Uterus (tissue), 4 donors: ENCODE data around the gene EFCAB12. TPM values are rescaled to one million over a fixed set of nuclear protein-coding genes. Genes with fewer than 3 reads are reported as not detected.

Experiments used
- DNase-seq, 2 donors: peaks; one replicate each; pipeline ENCODE4 v3.0.0-alpha.2; 2019 to 2020
- H3K27ac ChIP-seq, 2 donors: fragments of 200-600 bp; sonication (generic); 1 replicate in 1 of 2; 2 replicates in 1 of 2; pipeline ENCODE4 v1.5.1; 2016 to 2018
- H3K27me3 ChIP-seq, 2 donors: fragments of 200-600 bp; sonication (generic); one replicate each; pipeline ENCODE4 v1.5.1; 2018 to 2019; ENCODE audit warnings: control low read depth in 1 of 2
- H3K36me3 ChIP-seq, 2 donors: fragments of 200-600 bp; sonication (generic); one replicate each; pipeline ENCODE4 v1.5.1; 2019; ENCODE audit warnings: control low read depth in 1 of 2
- H3K4me1 ChIP-seq, 2 donors: fragments of 200-600 bp; sonication (generic); one replicate each; pipeline ENCODE4 v1.5.1; 2018 to 2019; ENCODE audit warnings: control low read depth in 1 of 2
- H3K4me3 ChIP-seq, 2 donors: fragments of 200-600 bp; sonication (generic); 1 replicate in 1 of 2; 2 replicates in 1 of 2; pipeline ENCODE4 v1.5.1; 2018 to 2019; ENCODE audit warnings: mild to moderate bottlenecking in 1 of 2
- H3K9me3 ChIP-seq, 2 donors: fragments of 200-600 bp; sonication (generic); one replicate each; pipeline ENCODE4 v1.5.1; 2019; ENCODE audit warnings: control low read depth in 1 of 2
- CTCF ChIP-seq, 4 experiments: fragments of 200-600 bp in 2 of 4; fragments of 450-650 bp in 2 of 4; sonication (generic) in 2 of 4; IDR thresholded peaks; one replicate each; pipeline ENCODE4 v1.5.1; 2016 to 2019; ENCODE audit warnings: antibody characterized with exemption in 4 of 4, mild to moderate bottlenecking in 2 of 4, moderate library complexity in 1 of 4
- POLR2A ChIP-seq, 2 donors: fragments of 450-650 bp; IDR thresholded peaks; one replicate each; pipeline ENCODE4 v1.6.1; 2016; ENCODE audit warnings: antibody characterized with exemption in 2 of 2, mild to moderate bottlenecking in 1 of 2, moderate library complexity in 1 of 2
- intact Hi-C: fragments of 100-400 bp; cut with DNase I; formaldehyde crosslinking; loops from one replicate; pipeline ENCODE4 v1.15.1; 2023; ENCODE audit warnings: low total_unique reads
- total RNA-seq, 4 donors: library from RNA; depleted of rRNA in 3 of 4; stranded (reverse); fragments of >200 nt in 3 of 4; gene quantifications; one replicate each; pipeline versions ENCODE4 v1.1.0 to v1.2.4, GENCODE V29; 2014 to 2023
- donor health status: DM: yes; HTN: yes; CAD: no.

The EFCAB12 gene
- under 1 TPM in 3 of 4 donors, not detected in 1; under 0.01 to 0.76 (median 0.41) TPM for total RNA-seq

DNA sequence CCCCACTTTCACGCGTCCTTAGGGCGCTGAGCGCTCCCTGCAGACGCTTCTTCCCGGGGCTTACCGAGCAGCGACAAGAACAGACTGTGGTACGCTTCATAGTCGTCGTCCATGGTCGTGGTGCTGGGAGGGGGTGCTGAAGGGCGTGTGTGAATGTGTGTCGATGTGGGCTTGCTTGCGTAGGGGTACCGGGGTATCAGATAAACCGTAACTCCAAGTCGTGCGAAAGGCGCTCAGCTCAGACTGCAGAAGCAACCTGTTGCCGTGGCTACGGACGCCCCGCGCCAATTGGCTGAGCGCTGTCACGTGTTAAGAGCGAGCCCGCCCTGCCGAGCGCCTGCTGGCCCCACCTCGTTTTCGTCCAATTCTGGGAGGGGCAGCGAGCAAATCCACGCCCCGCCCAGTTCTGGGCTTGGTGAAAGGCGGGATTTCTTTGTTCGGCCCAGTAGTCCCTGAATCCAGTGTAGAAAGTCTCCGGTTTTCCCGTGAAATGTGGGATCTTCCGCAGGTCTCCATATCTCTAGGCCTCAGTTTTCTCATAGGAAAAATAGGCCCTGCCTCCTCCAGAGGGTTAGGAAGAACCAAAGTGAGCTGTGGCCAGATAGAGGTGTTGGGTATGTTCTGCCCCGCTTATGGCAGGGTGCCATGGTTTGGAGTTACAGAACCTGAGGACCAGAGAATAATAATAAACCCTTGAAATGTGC lies at the start of gene EFCAB12:
Gene EFCAB12, minus strand, starts transcription at position 261 of the 704 bp plus-strand sequence. Its CDS starts 148 bp downstream, at position 113.
- peak within 1 kb of the TSS; percentile 72 to 79 for H3K27ac ChIP-seq
- H3K4me3 ChIP-seq: peak within 1 kb of the TSS; percentile 30 to 47
- H3K9me3 ChIP-seq: no peaks in the 10 kb centered on the region
- DNase-seq: peak; percentile 96 to 97
- no peaks in the 10 kb centered on the region for H3K27me3 ChIP-seq
- TF ChIP-seq CTCF (IDR thresholded peaks at IDR 0.05) (no peak), POLR2A (IDR thresholded peaks at IDR 0.05) (no peak)
- H3K4me1 ChIP-seq: peaks cover 0 to 6% of the 10 kb centered on the region in 2 donors
- intact Hi-C loops: no loop called here
- H3K36me3 ChIP-seq: no peaks in the 10 kb centered on the region

DNA sequence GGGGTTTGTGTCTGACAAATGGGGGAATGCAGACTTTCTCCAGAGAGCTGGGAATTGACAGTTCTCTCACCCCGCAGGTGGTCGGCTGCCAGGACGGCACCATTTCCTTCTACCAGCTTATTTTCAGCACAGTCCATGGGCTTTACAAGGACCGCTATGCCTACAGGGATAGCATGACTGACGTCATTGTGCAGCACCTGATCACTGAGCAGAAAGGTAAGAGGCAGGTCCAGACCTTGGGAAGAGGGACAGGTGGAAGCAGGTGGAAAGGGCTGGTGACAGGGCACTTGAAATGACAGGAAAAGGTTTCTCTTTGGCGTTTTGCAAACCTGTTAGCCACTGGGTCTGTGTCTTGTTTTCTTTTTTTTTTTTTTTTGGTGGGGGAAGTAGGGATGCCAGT lies 48.1 kb upstream of the EFCAB12 start:
- no peaks in the 10 kb centered on the region for H3K27me3 ChIP-seq
- no peaks in the 10 kb centered on the region for H3K36me3 ChIP-seq
- H3K9me3 ChIP-seq: no peaks in the 10 kb centered on the region
- no peak for DNase-seq
- intact Hi-C loops: no loop called here
- no peak overlapping the region for H3K4me3 ChIP-seq
- no peaks in the 10 kb centered on the region for H3K4me1 ChIP-seq
- TF ChIP-seq CTCF (IDR thresholded peaks at IDR 0.05): no peak
- TF ChIP-seq POLR2A (IDR thresholded peaks at IDR 0.05): no peak
- H3K27ac ChIP-seq: no peak overlapping the region

DNA sequence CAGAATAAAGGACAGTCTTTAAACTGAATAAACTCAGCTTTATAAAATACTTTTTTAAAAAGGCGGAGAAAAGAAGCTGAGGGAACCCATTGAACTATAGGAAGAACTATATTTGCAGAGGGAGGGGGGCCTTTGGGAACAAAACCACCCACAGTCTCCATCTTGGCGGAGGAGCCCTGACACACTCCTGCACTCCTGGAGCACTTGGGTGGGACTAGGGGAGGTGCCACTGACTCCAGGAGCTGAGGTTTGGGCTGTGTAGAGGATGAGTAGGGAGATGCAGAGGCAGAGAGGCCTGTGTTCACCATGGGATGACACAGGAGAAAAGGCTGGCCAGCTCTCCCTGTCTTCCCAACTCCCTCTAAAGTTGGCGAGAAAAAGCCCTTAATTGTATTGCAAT lies 47.4 kb upstream of the EFCAB12 start:
- no peak overlapping the region for H3K27ac ChIP-seq
- H3K27me3 ChIP-seq: no peaks in the 10 kb centered on the region
- H3K9me3 ChIP-seq: no peaks in the 10 kb centered on the region
- H3K4me3 ChIP-seq: no peak overlapping the region
- no peaks in the 10 kb centered on the region for H3K4me1 ChIP-seq
- H3K36me3 ChIP-seq: no peaks in the 10 kb centered on the region
- TF ChIP-seq POLR2A (IDR thresholded peaks at IDR 0.05): no peak
- intact Hi-C loops: no loop called here
- DNase-seq: no peak

GRCh38 chr3:129474984-129475804 lies 46.8 kb upstream of the EFCAB12 start:
- no peak for DNase-seq
- no peaks in the 10 kb centered on the region for H3K36me3 ChIP-seq

DNA sequence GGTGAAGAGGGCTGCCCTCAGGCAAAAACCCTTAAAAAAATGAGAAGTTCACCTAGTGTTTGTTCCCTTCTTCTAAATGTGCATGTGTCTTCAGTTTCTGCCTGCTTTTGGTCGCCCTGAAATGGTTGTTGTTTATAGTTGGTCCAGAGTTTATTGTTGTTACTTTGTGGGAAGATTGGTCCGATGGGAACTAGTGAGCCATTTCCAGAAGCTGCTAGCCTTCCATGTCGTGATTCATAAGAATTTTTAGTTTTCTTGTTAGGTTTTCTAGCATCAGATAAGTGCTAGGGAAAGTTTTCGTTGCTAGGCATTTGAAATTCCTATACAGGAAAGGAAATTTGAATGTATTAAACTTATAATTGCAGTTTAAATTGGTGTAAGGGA lies 45.3 kb upstream of the EFCAB12 start:
- H3K27ac ChIP-seq: no peak overlapping the region
- TF ChIP-seq POLR2A (IDR thresholded peaks at IDR 0.05) (no peak), CTCF (IDR thresholded peaks at IDR 0.05) (no peak)
- H3K4me3 ChIP-seq: no peak overlapping the region
- H3K4me1 ChIP-seq: no peaks in the 10 kb centered on the region
- H3K27me3 ChIP-seq: no peaks in the 10 kb centered on the region
- H3K36me3 ChIP-seq: no peaks in the 10 kb centered on the region
- intact Hi-C loops: no loop called here
- DNase-seq: no peak
- no peaks in the 10 kb centered on the region for H3K9me3 ChIP-seq

More at GRCh38 chr3:129474984-129475804, 46.8 kb upstream of the EFCAB12 start:
- TF ChIP-seq POLR2A (IDR thresholded peaks at IDR 0.05) (no peak), CTCF (IDR thresholded peaks at IDR 0.05) (no peak)
- Histone ChIP-seq H3K4me1 (no peaks in the 10 kb centered on the region), H3K27me3 (no peaks in the 10 kb centered on the region), H3K9me3 (no peaks in the 10 kb centered on the region), H3K27ac (no peak overlapping the region), H3K4me3 (no peak overlapping the region)
- intact Hi-C loops: no loop called here
